ENCODE data around the gene GADL1. TPM values are rescaled to one million over a fixed set of nuclear protein-coding genes. Genes with fewer than 3 reads are reported as not detected.

GADL1 gene
- total RNA-seq, 1 donor from 2014 or later: 0.27 TPM

- peak; percentile 86 for DNase-seq (ENCODE audit: low spot score)
- peak; percentile 53 for ATAC-seq
- intact Hi-C loops (cut with DNase I): loop anchor here (5.0 kb wide), 1 partner anchor 368 kb away; no protein-coding TSS in a partner anchor
Measured at GRCh38 chr3:30768703-30769550, 125.5 kb downstream of the GADL1 start.

GRCh38 chr3:30768046-30768445 lies 126.4 kb downstream of the GADL1 start:
- ATAC-seq (no peak), DNase-seq (ENCODE audit: low spot score) (no peak)
- intact Hi-C loops (cut with DNase I): loop anchor here (5.0 kb wide), 1 partner anchor 369 kb away; no protein-coding TSS in a partner anchor

GRCh38 chr3:30766522-30766921 lies 127.9 kb downstream of the GADL1 start:
- no peak for ATAC-seq

GRCh38 chr3:30764891-30765290 lies 129.6 kb downstream of the GADL1 start:
- intact Hi-C loops (cut with DNase I): loop anchor here (5.0 kb wide), 1 partner anchor 372 kb away; no protein-coding TSS in a partner anchor

More at GRCh38 chr3:30766522-30766921, 127.9 kb downstream of the GADL1 start:
- no peak for DNase-seq (ENCODE audit: low spot score)
- intact Hi-C loops (cut with DNase I): loop anchor here (5.0 kb wide), 1 partner anchor 371 kb away; no protein-coding TSS in a partner anchor

GRCh38 chr3:30764281-30764680 lies 130.2 kb downstream of the GADL1 start:
- no peak for DNase-seq (ENCODE audit: low spot score)
- intact Hi-C loops (cut with DNase I): no loop called here
- ATAC-seq: no peak

More at GRCh38 chr3:30764891-30765290, 129.6 kb downstream of the GADL1 start:
- ATAC-seq (no peak), DNase-seq (ENCODE audit: low spot score) (no peak)

- DNase-seq (ENCODE audit: low spot score) (no peak), ATAC-seq (no peak)
- intact Hi-C loops (cut with DNase I): no loop called here
Measured at GRCh38 chr3:30761374-30761773, 133.1 kb downstream of the GADL1 start.

- intact Hi-C loops (cut with DNase I): no loop called here
- DNase-seq (ENCODE audit: low spot score) (no peak), ATAC-seq (no peak)
Measured at GRCh38 chr3:30760737-30761136, 133.7 kb downstream of the GADL1 start.

- intact Hi-C loops (cut with DNase I): no loop called here
- ATAC-seq (no peak), DNase-seq (ENCODE audit: low spot score) (no peak)
Measured at GRCh38 chr3:30760040-30760695, 134.3 kb downstream of the GADL1 start.

GRCh38 chr3:30756218-30756617 lies 138.2 kb downstream of the GADL1 start:
- intact Hi-C loops (cut with DNase I): no loop called here

GRCh38 chr3:30754426-30754825 lies 140.0 kb downstream of the GADL1 start:
- ATAC-seq: no peak
- DNase-seq (ENCODE audit: low spot score): no peak
- intact Hi-C loops (cut with DNase I): no loop called here

More at GRCh38 chr3:30756218-30756617, 138.2 kb downstream of the GADL1 start:
- DNase-seq (ENCODE audit: low spot score) (no peak), ATAC-seq (no peak)

- intact Hi-C loops (cut with DNase I): no loop called here
- no peak for DNase-seq (ENCODE audit: low spot score)
- no peak for ATAC-seq
Measured at GRCh38 chr3:30753766-30754165, 140.7 kb downstream of the GADL1 start.

- ATAC-seq: no peak
- intact Hi-C loops (cut with DNase I): no loop called here
- DNase-seq (ENCODE audit: low spot score): no peak
Measured at GRCh38 chr3:30752970-30753369, 141.5 kb downstream of the GADL1 start.

GRCh38 chr3:30752491-30752890 lies 142.0 kb downstream of the GADL1 start:
- intact Hi-C loops (cut with DNase I): no loop called here
- ATAC-seq (no peak), DNase-seq (ENCODE audit: low spot score) (no peak)

- intact Hi-C loops (cut with DNase I): no loop called here
- ATAC-seq: peak; percentile 79
- peak; percentile 70 for DNase-seq (ENCODE audit: low spot score)
Measured at GRCh38 chr3:30751610-30752299, 142.7 kb downstream of the GADL1 start.

- ATAC-seq: no peak
- intact Hi-C loops (cut with DNase I): no loop called here
- no peak for DNase-seq (ENCODE audit: low spot score)
Measured at GRCh38 chr3:30750967-30751366, 143.5 kb downstream of the GADL1 start.

- DNase-seq (ENCODE audit: low spot score) (no peak), ATAC-seq (no peak)
- intact Hi-C loops (cut with DNase I): no loop called here
Measured at GRCh38 chr3:30749230-30749629, 145.2 kb downstream of the GADL1 start.

- no peak for DNase-seq (ENCODE audit: low spot score)
- intact Hi-C loops (cut with DNase I): no loop called here
- ATAC-seq: peak; percentile 72
Measured at GRCh38 chr3:30747771-30748281, 146.6 kb downstream of the GADL1 start.

- ATAC-seq: no peak
- no peak for DNase-seq (ENCODE audit: low spot score)
- intact Hi-C loops (cut with DNase I): no loop called here
Measured at GRCh38 chr3:30743641-30744317, 150.7 kb downstream of the GADL1 start.

All from sciatic nerve (tissue), 2 donors.